ENCODE results near the gene RORC. TPM values are rescaled to one million over a fixed set of nuclear protein-coding genes. Genes with fewer than 3 reads are reported as not detected.

Gene RORC
- total RNA-seq, 2 donors from 2014 or later = not detected

- DNase-seq (ENCODE audit: low spot score) = no peak
- intact Hi-C loops (cut with DNase I) = no loop called here
Observed at GRCh38 chr1:151759241-151759640, 72.4 kb downstream of the RORC start.

DNA sequence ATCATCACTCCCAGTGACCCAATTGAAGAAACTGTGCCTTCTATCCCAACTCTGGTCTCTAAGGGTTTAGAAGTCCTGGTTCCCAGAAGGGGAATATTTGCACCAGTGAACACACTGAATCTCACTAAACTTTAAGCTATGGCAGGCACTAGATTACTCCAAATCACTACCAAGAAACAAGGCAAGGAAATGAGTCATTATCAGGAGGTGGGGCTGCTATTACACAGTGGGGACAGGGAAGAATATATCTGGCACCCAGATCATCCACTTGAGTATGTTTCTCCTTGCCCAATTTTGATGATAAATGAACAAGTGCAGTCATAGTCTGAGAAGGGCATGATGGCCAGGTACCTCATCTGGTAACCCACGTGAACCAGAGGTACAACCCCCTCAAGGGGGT, 75.3 kb downstream of the RORC start:
- no peak for DNase-seq (ENCODE audit: low spot score)
- intact Hi-C loops (cut with DNase I) = no loop called here

Other genes with a start within 250 kb of the RORC start
- gene SNX27, start 219.8 kb downstream of the RORC start, total RNA-seq = 10 to 100 TPM; 40.1 to 41.9 TPM
- under 1 TPM in 1 of 2 donors, not detected in 1; 0.10 TPM for gene CELF3, start 115.0 kb downstream of the RORC start, total RNA-seq
- gene RIIAD1, start 110.3 kb downstream of the RORC start, total RNA-seq = 1 to 10 TPM in 1 of 2 donors, not detected in 1; 4.0 TPM
- gene MRPL9, start 68.3 kb downstream of the RORC start, total RNA-seq = 10 to 100 TPM; 46.3 to 49.1 TPM
- gene TDRKH, start 41.3 kb downstream of the RORC start, total RNA-seq = 1 to 10 TPM; 4.7 to 5.1 TPM
- gene LINGO4, start 26.4 kb downstream of the RORC start, total RNA-seq = not detected
- gene C2CD4D, start 8.0 kb upstream of the RORC start, total RNA-seq = not detected
- gene THEM5, start 21.9 kb upstream of the RORC start, total RNA-seq = not detected
- 1 to 10 TPM; 9.4 to 9.8 TPM for gene THEM4, start 77.7 kb upstream of the RORC start, total RNA-seq
- 100 to 1,000 TPM; 244 to 281 TPM for gene S100A10, start 162.1 kb upstream of the RORC start, total RNA-seq
- 100 to 1,000 TPM; 406 to 484 TPM for gene S100A11, start 205.2 kb upstream of the RORC start, total RNA-seq